Thyroid gland (tissue), 4 donors: ENCODE data around the gene SNAP29.

Experiments
- POLR2A ChIP-seq, 2 donors: fragments of 450-650 bp; IDR thresholded peaks; one replicate each; pipeline ENCODE4 v1.6.1; 2017; ENCODE audit warnings: antibody characterized with exemption in 2 of 2, mild to moderate bottlenecking in 2 of 2, moderate library complexity in 1 of 2
- TF ChIP-seq, protein P1 (sequence below), 6 experiments: fragments of 200-600 bp in 3 of 6; fragments of 450-650 bp in 3 of 6; sonication (generic) in 3 of 6; IDR thresholded peaks; one replicate each; pipeline ENCODE4 v1.5.1; 2016 to 2019; ENCODE audit warnings: antibody characterized with exemption in 6 of 6, mild to moderate bottlenecking in 2 of 6, inconsistent platforms in 1 of 6, moderate library complexity in 1 of 6

DNA sequence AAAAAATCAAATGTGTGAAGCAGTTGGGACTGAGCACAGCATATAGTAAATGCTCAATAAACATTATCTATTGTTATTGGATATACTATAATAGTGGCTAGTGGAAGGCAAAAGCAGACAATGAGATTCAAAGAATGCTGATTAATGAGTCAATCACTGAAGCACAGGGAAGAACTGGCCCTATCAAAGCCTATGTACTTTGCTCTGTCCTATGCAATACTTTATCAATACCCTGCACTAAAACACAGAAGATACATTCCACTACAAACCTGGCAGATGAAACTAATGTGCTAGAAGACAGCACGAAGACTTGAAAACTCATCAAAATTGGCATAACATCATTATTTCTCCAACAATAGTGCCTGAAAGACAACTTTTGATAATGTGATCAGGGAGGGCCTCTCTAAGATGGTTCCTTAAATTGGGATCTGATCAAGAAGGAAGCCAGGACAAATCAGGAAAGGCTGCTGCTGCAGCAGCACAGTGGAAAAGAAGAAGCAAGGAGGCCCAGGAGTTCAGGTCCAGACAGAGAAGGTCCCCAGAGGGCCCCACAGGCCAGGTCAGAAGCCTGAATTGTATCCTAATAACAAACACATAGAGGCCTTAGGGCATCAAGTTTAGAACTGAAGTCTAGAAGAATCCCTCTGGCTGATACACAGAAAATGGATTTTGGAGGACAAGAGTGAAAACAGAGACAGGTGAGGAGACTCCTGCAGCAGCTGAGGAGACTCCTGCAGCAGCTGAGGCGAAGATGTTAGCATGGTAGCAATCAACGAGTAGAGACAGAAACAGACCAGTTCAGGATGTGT is 18.8 kb upstream of the SNAP29 start:
- TF ChIP-seq, protein P1, sequence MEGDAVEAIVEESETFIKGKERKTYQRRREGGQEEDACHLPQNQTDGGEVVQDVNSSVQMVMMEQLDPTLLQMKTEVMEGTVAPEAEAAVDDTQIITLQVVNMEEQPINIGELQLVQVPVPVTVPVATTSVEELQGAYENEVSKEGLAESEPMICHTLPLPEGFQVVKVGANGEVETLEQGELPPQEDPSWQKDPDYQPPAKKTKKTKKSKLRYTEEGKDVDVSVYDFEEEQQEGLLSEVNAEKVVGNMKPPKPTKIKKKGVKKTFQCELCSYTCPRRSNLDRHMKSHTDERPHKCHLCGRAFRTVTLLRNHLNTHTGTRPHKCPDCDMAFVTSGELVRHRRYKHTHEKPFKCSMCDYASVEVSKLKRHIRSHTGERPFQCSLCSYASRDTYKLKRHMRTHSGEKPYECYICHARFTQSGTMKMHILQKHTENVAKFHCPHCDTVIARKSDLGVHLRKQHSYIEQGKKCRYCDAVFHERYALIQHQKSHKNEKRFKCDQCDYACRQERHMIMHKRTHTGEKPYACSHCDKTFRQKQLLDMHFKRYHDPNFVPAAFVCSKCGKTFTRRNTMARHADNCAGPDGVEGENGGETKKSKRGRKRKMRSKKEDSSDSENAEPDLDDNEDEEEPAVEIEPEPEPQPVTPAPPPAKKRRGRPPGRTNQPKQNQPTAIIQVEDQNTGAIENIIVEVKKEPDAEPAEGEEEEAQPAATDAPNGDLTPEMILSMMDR (IDR thresholded peaks at IDR 0.05): no peak
- no peak for TF ChIP-seq POLR2A (IDR thresholded peaks at IDR 0.05)
